GM18909 (cell line): ENCODE data around the gene FRMD8.
"Not testable (repeated sequence)": the region's sequence is repeated elsewhere in the genome, so short reads cannot be mapped to it uniquely, and the experiment has no call there.

Experiments used
- ATAC-seq: cut with Tn5 transposase; IDR thresholded peaks from one replicate; pipeline ENCODE4 v1.9.1; 2021; ENCODE audit warnings: mild to moderate bottlenecking; ENCODE audit not compliant: unreplicated experiment, poor library complexity

Gene FRMD8

DNA sequence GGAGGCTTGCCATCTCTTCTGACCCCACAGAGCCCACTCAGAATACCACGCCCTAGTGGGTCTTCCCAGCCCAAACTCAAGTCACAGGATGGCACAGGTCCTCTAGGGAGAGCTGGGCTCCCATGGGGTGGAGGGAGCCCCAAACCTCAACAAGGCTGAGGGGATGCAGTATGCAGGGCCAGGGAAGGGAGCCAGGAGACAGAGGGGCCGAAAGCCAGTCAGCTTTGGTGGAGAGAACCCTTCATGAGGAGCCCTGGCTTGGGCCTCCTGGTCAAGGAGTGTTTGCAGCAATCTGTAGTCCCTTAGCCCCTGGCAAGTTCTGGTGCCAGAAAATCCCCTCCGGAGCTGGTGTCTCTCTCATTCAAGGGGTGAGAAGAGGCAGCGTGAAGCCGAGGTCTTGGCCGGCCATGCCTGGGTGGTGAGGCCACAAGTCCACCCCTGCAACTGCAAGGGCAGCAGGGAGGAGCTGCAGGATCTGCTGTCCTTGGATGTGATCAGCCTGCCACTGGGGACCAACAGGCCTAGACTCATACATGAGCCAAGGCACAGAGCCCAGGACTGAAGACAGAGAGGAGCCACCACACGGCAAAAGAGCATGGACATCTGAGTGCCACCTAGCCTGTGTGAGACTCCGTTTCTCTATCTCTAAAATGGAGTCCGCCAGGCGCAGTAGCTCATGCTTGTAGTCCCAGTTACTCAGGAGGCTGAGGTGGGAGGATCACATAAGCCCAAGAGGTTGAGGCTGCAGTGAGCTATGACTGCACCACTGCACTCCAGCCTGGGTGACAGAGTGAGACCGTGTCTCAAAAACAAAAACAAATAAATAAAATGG is 60.2 kb downstream of the FRMD8 start:
- ATAC-seq: no peak

DNA sequence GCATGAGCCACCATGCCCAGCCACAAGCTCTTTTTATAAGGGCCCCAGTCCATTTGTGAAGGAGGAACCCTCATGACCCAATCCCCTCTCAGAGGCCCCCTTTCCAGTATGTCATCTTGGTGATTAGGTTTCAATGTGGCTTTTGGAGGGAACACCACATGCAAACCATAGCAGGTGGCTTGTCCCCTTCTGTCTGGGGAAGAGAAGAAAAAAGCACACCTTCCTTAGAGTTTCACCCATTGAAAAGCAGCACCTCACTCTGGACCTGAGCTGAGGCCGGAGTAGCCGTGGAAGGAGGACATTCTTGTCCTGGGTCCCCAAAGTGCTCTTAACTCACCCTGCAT is 61.6 kb downstream of the FRMD8 start:
- ATAC-seq: no peak

DNA sequence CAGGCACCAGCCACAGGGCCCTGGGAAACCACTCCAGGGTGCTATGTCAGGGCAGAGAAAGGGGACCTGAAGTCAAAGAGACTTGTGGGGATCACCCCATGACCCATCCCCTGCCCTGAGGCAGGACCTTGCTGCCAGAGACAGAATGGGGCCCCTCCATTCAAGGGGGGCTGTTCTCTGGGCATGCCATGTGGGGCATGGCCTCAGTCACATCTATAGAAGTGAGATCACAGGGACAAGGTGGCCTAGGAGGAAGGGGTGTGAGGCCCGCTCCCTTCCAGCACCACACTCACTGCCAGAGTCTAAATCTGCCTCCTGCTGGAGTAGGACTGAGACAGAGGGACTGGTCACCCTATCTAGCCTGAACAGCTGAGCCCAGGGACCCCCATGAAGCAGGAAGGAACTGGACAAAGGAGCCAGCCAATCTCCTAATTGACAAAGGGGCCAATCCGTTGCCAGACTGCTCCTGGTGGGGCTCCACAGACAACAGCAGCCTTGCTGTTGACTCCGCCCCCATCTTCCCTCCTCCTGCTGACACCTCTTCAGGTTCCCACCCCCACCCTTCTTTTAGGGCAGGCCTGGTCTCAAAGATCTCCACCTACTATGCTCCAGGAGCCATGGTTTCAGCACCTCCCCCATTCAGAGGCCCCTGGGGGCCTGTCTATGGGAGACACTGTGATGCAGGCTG is 62.1 kb downstream of the FRMD8 start:
- ATAC-seq: no peak

DNA sequence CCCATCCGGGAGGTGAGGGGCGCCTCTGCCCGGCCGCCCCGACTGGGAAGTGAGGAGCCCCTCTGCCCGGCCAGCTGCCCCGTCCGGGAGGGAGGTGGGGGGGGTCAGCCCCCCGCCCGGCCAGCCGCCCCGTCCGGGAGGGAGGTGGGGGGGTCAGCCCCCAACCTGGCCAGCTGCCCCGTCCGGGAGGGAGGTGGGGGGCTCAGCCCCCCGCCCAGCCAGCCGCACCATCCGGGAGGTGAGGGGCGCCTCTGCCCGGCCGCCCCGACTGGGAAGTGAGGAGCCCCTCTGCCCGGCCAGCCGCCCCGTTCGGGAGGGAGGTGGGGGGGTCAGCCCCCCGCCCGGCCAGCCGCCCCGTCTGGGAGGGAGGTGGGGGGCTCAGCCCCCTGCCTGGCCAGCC is 64.9 kb downstream of the FRMD8 start:
- ATAC-seq: not testable (repeated sequence)

DNA sequence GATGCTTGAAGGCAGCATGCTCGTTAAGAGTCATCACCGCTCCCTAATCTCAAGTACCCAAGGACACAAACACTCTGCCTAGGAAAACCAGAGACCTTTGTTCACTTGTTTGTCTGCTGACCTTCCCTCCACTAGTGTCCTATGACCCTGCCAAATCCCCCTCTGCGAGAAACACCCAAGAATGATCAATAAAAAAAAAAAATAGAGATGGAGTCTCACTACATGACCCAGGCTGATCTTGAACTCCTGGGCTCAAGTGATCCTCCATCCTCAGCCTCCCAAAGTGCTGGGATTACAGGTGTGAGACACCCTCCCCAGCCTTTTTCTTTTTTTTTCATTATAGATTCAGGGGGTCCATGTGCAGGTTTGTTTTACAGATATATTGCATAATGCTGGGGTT is 65.8 kb downstream of the FRMD8 start:
- not testable (repeated sequence) for ATAC-seq

DNA sequence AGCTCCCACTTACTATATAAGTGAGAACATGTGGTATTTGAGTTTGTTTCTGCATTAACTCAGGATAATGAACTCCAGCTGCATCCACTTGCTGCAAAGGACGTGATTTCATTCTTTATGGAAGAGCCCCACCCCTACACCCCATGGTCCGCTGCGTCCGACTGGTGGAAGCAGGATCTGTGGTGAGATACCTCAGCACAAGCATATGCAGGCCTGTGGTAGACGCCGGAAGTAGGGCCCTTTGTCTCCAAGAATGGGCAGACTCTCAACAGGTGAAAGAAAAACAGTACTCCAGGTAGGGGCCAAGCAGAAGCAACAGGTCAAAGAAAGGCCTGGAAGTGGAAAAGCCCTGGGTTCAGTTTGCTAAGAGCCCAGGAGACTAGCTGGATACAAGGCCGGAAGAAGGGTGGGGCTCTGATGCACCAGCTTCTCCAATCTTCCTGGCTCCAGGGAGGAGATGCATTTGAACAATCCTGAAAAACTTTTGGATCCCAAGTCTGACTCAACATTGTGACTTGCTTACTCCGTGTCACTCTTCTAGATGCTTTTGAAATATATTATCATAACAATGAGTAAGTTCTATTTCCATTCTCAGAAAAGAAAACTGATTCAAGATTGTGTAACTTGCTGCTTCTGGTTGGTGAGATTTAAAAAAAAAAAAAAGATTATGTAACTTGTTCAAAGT is 66.5 kb downstream of the FRMD8 start:
- ATAC-seq: no peak

DNA sequence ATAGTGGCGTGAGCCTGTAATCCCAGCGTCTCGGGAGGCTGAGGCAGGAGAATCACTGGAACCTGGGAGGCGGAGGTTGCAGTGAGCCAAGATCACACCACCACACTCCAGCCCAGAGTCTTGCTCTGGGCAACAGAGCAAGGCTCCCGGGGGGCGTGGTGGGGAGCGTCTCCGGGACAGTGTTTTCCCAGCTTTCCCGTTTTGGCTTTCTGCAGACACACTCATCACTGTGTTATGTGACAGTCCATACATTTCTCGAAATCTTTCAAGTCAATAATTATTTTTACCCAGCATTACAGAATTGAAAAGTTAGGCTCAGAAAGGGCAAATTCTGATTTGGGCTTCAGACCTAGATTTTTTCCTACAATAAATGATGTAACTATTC is 67.9 kb downstream of the FRMD8 start:
- no peak for ATAC-seq

DNA sequence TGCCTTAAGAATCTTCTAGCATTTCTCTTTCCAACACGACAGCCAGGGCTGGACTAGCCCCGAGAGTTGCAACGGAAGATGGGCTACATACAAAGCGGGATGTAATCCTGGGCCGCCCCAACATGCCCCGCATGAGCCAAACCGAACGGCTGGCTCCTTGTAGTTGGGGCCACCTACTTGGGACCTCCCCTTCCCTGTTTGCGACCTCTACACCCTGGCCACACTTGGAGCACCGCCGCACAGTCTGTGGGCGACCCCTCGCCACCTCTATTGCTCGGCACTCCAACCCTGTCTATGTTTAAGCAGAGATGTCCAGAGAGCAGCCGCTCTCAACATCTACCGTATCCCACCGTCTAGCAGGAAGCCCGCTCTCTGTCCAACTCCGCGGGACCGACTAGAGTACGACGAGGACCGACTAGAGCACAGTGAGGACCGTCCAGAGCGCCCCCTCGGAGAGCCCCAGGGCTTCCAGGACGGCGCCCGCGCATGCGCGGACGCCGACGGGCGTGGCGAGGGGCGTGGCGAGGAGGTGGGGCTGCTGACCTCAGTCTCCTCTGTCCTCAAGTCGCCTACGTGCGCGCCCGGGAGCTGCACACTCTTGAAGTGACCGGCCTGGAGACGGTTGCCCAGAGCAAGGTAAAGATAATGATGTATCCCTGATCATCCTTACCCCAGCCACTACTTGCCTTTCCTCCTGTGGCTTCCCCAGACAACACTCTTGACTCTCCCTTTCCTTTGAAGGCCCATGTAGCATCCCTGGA is 68.4 kb downstream of the FRMD8 start:
- ATAC-seq: peak; percentile 89

DNA sequence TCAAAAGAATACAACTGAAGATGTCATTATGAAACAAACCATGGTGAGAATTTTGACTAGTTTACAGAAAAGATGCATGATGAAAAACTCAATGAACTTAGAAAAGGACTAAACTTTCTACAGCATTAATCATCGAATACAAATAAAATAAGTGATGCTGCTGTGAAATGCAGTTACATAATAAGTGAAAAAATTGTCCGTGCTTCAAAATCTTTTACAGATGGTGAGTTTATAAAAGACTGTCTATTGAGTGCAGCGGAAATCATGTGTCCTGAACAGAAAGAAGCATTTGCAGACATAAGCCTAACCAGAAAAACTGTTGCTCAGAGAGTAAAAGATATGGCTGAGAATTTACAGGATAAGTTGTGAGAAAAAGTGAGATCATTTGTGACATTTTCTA is 70.0 kb downstream of the FRMD8 start:
- ATAC-seq: no peak

DNA sequence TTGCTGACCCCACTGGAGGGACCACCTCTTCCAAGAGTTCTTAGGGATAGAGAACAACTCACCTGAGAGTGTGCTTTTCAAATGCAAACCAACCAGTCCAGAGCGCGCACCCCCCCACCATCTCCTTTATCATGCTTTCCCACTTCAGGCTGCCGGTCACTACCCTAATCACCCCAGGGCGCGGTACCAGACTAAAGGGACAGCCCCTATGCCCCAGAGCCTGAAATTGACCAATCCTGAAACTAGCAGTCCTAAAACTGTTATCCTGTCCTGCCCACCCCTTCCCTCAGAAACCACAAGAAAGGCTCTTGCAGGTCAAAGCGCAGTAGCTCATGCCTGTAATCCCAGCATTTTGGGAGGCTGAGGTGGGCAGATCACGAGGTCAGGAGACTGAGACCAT is 73.1 kb downstream of the FRMD8 start:
- no peak for ATAC-seq
